Breast epithelium (tissue), 3 donors: ENCODE measurements around the gene SHROOM2.

Experiments used
- POLR2A ChIP-seq: fragments of 450-650 bp; IDR thresholded peaks from one replicate; pipeline ENCODE4 v1.6.1; 2016; ENCODE audit warnings: antibody characterized with exemption, mild to moderate bottlenecking, moderate library complexity
- POLR2AphosphoS5 ChIP-seq, 3 donors: sonication (generic); formaldehyde crosslinking; IDR thresholded peaks; one replicate each; pipeline ENCODE4 v1.6.1; 2017; ENCODE audit warnings: antibody characterized with exemption in 3 of 3
- TF ChIP-seq, protein P1 (sequence below), 3 donors: fragments of 450-650 bp; IDR thresholded peaks; one replicate each; pipeline ENCODE4 v1.5.1; 2016 to 2017; ENCODE audit warnings: antibody characterized with exemption in 3 of 3, mild to moderate bottlenecking in 3 of 3, moderate library complexity in 3 of 3

DNA sequence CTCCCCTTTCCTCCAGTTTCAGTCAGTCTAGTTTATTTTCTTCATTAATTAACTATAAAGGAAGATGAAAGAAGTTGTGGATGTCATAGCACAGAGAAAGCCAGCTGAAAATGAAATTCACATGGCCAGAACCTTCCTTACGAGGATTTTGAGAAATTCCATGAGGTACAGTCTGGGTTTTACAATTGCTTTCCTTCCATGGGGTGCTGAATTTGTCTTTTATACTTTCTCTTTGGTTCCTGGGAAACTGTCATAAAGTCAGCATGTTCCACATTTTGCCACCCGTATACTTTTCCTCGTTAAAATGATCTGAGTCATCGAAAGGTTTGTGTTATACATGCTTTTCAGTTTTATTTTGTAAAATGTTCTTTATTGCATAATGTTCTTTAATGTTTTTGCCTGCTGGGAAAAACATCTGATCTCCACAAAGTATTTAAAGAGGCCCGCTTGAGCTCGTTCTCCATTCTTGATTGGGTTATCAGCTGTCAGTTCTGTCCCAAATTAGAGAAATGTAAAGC lies 102.8 kb downstream of the SHROOM2 start:
- TF ChIP-seq, protein P1, sequence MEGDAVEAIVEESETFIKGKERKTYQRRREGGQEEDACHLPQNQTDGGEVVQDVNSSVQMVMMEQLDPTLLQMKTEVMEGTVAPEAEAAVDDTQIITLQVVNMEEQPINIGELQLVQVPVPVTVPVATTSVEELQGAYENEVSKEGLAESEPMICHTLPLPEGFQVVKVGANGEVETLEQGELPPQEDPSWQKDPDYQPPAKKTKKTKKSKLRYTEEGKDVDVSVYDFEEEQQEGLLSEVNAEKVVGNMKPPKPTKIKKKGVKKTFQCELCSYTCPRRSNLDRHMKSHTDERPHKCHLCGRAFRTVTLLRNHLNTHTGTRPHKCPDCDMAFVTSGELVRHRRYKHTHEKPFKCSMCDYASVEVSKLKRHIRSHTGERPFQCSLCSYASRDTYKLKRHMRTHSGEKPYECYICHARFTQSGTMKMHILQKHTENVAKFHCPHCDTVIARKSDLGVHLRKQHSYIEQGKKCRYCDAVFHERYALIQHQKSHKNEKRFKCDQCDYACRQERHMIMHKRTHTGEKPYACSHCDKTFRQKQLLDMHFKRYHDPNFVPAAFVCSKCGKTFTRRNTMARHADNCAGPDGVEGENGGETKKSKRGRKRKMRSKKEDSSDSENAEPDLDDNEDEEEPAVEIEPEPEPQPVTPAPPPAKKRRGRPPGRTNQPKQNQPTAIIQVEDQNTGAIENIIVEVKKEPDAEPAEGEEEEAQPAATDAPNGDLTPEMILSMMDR (IDR thresholded peaks at IDR 0.05): no peak
- no peak for TF ChIP-seq POLR2A
- TF ChIP-seq POLR2AphosphoS5 (IDR thresholded peaks at IDR 0.05): no peak
